Glutamatergic neuron (in vitro differentiated cells): ENCODE results near the gene MIB2. TPM values are rescaled to one million over a fixed set of nuclear protein-coding genes. Genes with fewer than 3 reads are reported as not detected.

Experiments used
- DNase-seq: peaks from one replicate; pipeline ENCODE4 v3.0.0; 2022
- H3K27ac Mint-ChIP-seq: one replicate; pipeline ENCODE4 v1.8.0; 2020; ENCODE audit warnings: mild to moderate bottlenecking, mixed read lengths, inconsistent platforms; ENCODE audit not compliant: unreplicated experiment
- H3K27me3 Mint-ChIP-seq: one replicate; pipeline ENCODE4 v1.8.0; 2020; ENCODE audit warnings: mild to moderate bottlenecking, moderate library complexity, mixed read lengths, inconsistent platforms; ENCODE audit not compliant: unreplicated experiment
- H3K36me3 Mint-ChIP-seq: one replicate; pipeline ENCODE4 v1.8.0; 2020; ENCODE audit warnings: mild to moderate bottlenecking, mixed read lengths, inconsistent platforms; ENCODE audit not compliant: unreplicated experiment
- H3K4me1 Mint-ChIP-seq: one replicate; pipeline ENCODE4 v1.8.0; 2020; ENCODE audit warnings: mild to moderate bottlenecking, low read depth, mixed read lengths, inconsistent platforms; ENCODE audit not compliant: unreplicated experiment
- H3K4me3 Mint-ChIP-seq: one replicate; pipeline ENCODE4 v1.8.0; 2020; ENCODE audit warnings: mild to moderate bottlenecking, mixed read lengths, inconsistent platforms; ENCODE audit not compliant: unreplicated experiment
- H3K9me3 Mint-ChIP-seq: one replicate; pipeline ENCODE4 v1.8.0; 2020; ENCODE audit warnings: mild to moderate bottlenecking, moderate library complexity, mixed read lengths, inconsistent platforms; ENCODE audit not compliant: unreplicated experiment
- CTCF ChIP-seq: fragments of 200-600 bp; sonication (generic); IDR thresholded peaks from one replicate; pipeline ENCODE4 v1.5.0; 2021; ENCODE audit not compliant: partially characterized antibody, unreplicated experiment
- total RNA-seq: library from RNA; stranded (reverse); fragmentation: NEBNext Ultra II Directional; extraction: Animal tissue kit (Norgen Biotek cat#: 25700); gene quantifications from one replicate; pipeline ENCODE4 v1.2.1, GENCODE V29; 2021; ENCODE audit not compliant: unreplicated experiment

The MIB2 gene
- total RNA-seq, 1 donor from 2014 or later = 77.7 TPM

- H3K36me3 Mint-ChIP-seq = no peaks in the 10 kb centered on the region
- peak overlapping the region; percentile 33 for H3K27ac Mint-ChIP-seq
- no peaks in the 10 kb centered on the region for H3K4me1 Mint-ChIP-seq
- H3K9me3 Mint-ChIP-seq = no peaks in the 10 kb centered on the region
- TF ChIP-seq CTCF = no peak
- peaks cover 6% of the 10 kb centered on the region for H3K27me3 Mint-ChIP-seq
- peak overlapping the region; percentile 80 for H3K4me3 Mint-ChIP-seq
- DNase-seq = no peak
These were observed 16.6 kb upstream of the MIB2 start for GRCh38 chr1:1598720-1599029.

- TF ChIP-seq CTCF = peak; percentile 22
- Mint-ChIP-seq H3K27me3 (peaks cover 6% of the 10 kb centered on the region), H3K27ac (peak overlapping the region; percentile 33), H3K4me3 (peak overlapping the region; percentile 80), H3K9me3 (no peaks in the 10 kb centered on the region), H3K36me3 (no peaks in the 10 kb centered on the region), H3K4me1 (no peaks in the 10 kb centered on the region)
- DNase-seq = peak; percentile 67
These were observed 16.0 kb upstream of the MIB2 start for GRCh38 chr1:1599030-1599934.

GRCh38 chr1:1599935-1600860 lies 15.1 kb upstream of the MIB2 start, which contains the start of gene FNDC10:
Gene FNDC10 (minus strand): TSS chr1:1600135. CDS start chr1:1600015, 120 bp downstream.
- no peak within 1 kb of the TSS for H3K27ac Mint-ChIP-seq
- no peak for TF ChIP-seq CTCF
- H3K27me3 Mint-ChIP-seq = peaks cover 6% of the 10 kb centered on the region
- DNase-seq = no peak
- H3K4me1 Mint-ChIP-seq = no peaks in the 10 kb centered on the region
- H3K4me3 Mint-ChIP-seq = peak within 1 kb of the TSS; percentile 80
- H3K9me3 Mint-ChIP-seq = no peaks in the 10 kb centered on the region
- no peaks in the 10 kb centered on the region for H3K36me3 Mint-ChIP-seq

GRCh38 chr1:1600861-1601563 lies 14.3 kb upstream of the MIB2 start:
- H3K4me3 Mint-ChIP-seq = peak overlapping the region; percentile 61
- no peak overlapping the region for H3K27ac Mint-ChIP-seq
- no peak for TF ChIP-seq CTCF
- no peak for DNase-seq
- H3K9me3 Mint-ChIP-seq = no peaks in the 10 kb centered on the region
- H3K36me3 Mint-ChIP-seq = no peaks in the 10 kb centered on the region
- peaks cover 6% of the 10 kb centered on the region for H3K27me3 Mint-ChIP-seq
- H3K4me1 Mint-ChIP-seq = no peaks in the 10 kb centered on the region
